ENCODE results near the gene ARL8B.

GRCh38 chr3:5155241-5155640 is 33.1 kb downstream of the ARL8B start:
- TF ChIP-seq CTCF (conservative IDR thresholded peaks at IDR 0.05 in 1 of 2, IDR thresholded peaks at IDR 0.05 in 1 of 2; ENCODE audit: low read depth in 1 of 2, low read length in 2 of 2) (no peak), EZH2 (IDR thresholded peaks at IDR 0.05; ENCODE audit: low read length, missing control alignments) (no peak)

All from fibroblast of lung (primary cell).